ENCODE data around the gene PODN.

The PODN gene

DNA sequence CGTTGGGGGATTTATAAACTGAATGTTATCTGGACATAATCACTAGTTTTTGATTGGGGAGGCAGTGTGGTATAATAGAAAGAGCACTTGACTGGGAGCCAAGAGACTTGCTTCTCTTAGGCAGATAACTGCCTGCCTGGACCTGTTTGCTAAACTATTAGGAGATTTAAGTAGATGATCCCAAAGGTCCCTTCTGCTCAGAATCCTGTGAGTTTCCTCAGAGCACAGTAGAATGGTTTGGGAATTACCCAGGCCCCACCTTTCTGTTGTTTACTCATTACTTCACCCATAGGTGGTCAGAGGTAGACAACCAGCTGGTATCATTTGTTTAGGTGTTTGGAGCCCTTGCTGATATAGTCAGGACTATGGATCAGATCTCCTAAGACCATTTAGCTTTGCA, 10.3 kb upstream of the PODN start:
- no peak for DNase-seq (ENCODE audit: low read depth)

GRCh38 chr1:53057127-53057526, 4.9 kb upstream of the PODN start:
- DNase-seq (ENCODE audit: low read depth), result no peak

DNA sequence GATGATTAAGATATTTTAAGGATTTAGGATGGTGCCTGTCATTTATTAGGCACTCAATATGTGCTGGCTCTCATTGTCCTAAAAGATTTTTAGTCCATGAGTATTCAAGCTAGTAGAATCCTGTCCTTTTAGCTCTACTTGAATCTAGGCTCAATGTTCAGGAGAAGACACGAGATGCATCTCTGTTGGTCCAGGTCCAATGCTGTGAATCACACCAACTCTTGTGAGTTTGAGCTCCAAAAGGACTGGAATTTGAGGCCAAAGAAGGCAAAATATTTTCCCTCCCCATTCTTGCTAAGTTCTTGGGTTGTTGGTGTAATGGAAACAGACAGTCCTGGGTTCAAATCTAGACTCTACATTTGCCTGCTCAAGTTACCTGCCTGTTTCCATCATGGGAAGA, 1.4 kb upstream of the PODN start:
- no peak for DNase-seq (ENCODE audit: low read depth)

DNA sequence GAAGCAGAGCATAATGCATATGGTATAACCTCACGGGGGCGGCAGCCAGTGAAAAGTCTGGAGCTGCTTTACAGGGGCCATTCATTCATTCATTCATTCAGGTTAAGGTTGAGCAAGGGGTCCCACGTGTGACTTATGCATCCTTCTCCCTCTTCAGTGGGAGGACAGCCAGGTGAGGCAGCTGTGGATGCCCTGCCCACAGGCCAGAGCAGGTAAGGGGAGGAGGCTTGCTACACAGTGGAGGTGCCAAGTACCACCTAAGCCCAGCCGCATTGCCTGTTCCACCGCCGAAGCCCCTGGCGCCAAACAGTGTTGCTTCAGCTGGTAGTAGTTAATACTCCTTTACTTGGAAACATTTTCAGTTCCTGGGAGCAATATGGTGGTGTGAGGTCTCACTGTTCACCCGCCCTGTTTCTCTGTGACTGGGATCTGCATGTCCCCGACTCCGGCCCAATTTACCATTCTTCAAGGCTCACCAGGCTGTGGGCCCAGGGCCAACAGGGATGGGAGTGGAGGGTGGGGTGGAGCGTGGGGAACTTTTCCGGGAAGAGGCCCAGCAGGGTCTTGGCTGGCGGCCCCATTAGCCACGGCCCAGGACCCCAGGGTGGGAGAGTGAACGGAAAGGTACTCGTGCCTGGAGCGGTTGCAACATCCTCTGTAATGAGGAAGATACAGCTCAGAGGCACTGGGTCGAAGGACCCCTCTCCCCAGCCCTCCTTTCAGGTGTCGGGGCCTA, 722 bp upstream of the PODN start:
- DNase-seq (ENCODE audit: low read depth), result no peak

- no peak for DNase-seq (ENCODE audit: low read depth)
These were observed 937 bp downstream of the PODN start for GRCh38 chr1:53062708-53063591.

- no peak for DNase-seq (ENCODE audit: low read depth)
These were observed 1.9 kb downstream of the PODN start for GRCh38 chr1:53063744-53064515.

DNA sequence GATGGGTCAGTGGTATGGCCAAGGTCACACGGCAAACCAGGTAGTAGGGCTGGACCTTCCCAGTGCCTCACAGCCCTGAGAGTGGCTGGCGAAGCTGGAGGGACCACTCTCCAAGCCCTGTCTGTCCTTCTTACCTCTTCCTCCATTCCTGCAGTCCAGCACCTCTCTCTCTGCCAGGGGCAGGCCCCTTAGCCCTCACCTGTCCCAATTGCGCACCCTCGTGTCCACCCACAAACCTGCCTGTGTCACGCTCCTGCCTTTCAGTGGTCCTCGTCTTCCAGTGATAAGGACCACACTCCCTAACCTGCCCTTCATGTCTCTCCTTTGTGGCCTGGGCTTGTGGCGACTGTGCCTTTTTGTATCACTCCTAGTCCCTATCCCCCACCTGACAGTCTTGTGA, 3.4 kb downstream of the PODN start:
- no peak for DNase-seq (ENCODE audit: low read depth)

DNA sequence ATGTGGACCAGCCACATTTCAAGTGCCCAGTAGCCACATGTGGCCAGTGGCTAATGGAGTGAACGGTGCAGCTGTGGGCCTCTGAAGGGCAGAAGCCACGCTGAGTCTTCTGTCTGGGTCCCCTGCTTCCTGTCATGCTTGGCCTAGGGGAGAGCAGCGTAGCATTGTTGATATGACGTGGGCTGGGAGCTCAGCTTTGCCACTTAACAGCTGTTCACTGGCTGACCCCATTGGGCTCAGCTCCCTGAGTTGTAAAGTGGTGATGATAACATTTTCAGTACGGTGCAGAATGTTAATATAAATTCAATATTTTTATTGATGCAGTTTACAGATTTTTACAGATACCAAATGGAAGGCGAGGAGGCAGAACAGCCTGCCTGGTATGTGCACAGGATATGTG, 4.5 kb downstream of the PODN start:
- DNase-seq (ENCODE audit: low read depth), result no peak

- no peak for DNase-seq (ENCODE audit: low read depth)
These were observed 5.1 kb downstream of the PODN start for GRCh38 chr1:53066891-53067738.

GRCh38 chr1:53067886-53068285, 5.9 kb downstream of the PODN start:
- DNase-seq (ENCODE audit: low read depth), result no peak

DNA sequence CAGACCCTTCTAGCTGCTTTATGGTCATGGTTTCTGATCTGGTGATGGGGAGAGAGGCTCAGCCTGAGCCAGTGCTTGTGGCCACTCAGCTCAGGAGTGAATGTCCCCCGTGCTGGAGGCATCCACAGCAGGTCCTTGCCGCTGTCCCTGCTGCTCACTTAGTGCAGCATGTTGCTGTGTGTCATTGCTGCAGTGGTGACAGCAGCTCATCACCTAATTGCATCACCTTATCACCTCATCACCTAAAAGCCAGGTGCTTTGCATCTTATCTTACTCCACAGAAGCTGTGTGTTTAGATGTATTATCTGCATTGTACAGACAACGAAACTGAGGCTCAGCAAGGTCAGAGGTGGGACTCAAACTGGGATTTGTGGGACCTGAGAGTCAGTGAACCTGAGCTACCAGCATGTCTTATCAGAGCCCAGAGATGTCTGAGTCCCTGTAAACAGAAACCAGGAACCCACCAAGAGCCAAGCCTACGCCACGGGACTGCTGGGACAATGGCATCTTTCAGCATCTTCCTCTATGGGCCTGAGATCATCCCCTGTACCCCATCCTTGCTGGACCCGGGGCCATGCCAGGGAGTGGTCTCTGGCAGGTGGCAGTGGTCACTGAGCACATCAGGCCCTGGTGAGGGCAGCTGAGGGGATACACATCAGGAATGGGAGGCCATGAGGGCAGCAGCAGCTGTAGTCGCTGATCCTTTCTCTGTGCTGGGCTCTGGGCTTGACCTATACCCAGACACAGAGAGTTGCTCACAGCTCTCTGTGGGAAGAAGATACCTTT, 6.5 kb downstream of the PODN start:
- DNase-seq (ENCODE audit: low read depth), result no peak

DNA sequence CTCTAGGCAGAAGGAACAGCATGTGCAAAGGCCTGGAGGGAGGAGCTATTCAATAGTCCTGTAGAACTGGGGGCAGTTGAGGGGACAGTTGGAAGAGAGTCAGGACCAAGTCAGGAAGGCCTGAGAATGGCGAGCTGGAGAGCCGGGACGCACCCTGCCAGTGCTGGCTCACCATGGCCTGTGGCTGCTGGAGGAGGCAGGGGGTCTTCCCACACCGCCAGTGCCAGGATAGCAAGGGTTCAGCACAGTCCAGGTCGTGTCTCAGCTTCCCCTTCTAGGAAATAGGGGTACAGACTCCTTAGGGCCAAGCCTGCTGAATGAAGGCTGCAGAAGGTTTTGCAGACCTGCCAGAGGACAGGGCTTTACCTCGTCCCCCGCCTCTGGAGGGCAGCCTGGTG, 7.3 kb downstream of the PODN start:
- no peak for DNase-seq (ENCODE audit: low read depth)

DNA sequence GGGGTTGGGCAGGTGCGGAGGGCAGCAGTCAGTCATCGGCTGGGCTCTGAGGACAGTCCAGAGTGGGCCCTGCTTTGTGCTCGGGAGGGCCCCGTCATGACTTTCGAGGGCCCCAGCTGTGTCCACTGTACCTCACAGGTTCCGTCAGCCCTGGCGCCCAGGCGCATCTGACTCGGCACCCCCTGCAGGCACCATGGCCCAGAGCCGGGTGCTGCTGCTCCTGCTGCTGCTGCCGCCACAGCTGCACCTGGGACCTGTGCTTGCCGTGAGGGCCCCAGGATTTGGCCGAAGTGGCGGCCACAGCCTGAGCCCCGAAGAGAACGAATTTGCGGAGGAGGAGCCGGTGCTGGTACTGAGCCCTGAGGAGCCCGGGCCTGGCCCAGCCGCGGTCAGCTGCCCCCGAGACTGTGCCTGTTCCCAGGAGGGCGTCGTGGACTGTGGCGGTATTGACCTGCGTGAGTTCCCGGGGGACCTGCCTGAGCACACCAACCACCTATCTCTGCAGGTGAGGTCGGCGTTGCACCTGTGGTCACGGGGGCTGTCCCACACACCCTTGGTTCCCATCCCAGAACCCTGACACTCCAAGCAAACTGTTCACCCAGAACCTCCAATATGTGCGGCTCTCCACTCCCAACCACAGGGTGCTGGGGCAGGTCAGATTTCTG, 7.8 kb downstream of the PODN start:
- DNase-seq (ENCODE audit: low read depth), result no peak

DNA sequence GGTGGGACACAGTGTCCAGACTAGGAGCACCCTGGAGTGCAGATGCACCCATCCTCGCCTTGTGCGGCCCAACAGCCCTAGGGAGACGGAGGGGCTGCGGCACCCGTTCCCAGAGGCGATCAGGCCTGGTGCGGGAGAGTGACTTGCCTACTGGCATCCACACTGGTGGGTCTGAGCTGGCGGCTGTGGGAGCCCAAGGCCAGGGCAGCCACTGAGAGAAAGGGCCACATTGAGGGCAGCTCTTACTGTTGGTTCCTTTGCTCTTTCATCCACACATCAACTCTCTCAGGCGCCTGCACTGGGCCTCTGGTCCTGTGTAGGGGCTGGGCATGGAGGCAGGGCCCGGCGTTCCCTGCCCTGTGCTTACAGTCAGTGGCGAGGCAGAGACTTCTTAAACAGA, 8.6 kb downstream of the PODN start:
- no peak for DNase-seq (ENCODE audit: low read depth)

DNA sequence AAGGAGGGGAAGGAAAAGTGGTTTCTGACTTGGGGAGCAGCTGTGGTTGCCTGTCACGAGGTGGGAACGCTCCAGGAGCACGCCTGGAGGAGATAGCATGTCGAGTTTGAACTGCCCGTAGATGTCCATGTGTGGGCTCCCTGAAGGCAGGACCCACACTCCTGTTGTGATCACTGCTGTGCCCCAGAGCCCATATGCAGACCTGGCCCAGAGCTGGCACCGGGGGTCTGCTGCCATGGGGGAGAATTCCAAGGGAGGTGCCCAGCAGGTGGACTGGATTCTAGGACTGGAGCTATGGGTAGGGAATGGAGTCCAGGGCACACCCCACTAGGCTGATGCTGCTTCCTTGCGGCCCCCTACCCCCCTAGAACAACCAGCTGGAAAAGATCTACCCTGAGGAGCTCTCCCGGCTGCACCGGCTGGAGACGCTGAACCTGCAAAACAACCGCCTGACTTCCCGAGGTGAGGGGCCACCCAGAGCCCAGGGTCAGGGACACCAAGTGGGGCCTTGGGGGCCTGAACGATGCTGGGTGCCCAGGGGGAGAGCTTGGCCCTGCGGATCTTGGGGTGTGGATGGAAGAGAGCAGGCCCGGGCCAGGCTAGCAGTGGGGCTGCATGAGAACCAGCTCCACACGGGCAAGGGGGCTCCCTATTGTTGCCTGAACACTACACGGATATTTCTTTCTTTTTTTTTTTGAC, 9.3 kb downstream of the PODN start:
- DNase-seq (ENCODE audit: low read depth), result no peak

DNA sequence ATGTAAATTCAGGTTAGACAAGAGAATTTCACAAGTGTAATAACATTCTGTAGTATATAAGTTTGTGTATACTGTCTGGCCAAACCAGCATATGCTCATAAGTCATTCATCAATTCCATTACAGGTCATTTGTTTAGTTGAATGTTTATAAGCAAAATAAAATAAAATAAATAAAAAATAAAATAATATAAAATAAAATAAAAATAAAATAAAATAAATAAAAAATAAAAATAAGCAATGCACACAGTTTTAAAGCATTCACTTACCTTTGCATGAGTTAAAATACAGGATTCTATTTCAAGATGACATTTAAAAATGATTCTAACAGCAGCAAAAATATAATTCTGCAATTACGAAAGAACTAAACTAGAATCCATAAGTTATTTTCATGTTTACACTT, 9.9 kb downstream of the PODN start:
- DNase-seq (ENCODE audit: low read depth), result no peak

DNA sequence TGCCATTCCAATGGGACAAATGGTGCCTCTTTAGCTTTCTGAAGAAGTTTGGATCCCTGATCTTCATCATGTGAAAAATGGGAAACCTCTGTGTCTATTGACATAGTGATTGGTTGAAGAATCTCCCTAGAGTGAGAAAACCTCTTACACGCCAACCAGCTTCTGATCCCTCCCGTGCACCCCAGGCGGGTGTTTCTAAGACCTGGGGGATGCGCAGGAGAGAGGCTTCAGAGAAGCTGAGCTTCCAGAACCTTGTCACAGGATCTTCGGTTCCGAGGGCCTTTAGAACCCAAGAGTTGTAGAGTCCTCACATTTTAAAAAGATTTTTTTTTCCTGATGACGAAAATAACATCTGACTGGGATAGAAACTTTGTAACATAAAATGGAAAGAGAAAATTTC, 11.3 kb downstream of the PODN start:
- DNase-seq (ENCODE audit: low read depth), result no peak

GRCh38 chr1:53073868-53074311, 11.9 kb downstream of the PODN start:
- no peak for DNase-seq (ENCODE audit: low read depth)

DNA sequence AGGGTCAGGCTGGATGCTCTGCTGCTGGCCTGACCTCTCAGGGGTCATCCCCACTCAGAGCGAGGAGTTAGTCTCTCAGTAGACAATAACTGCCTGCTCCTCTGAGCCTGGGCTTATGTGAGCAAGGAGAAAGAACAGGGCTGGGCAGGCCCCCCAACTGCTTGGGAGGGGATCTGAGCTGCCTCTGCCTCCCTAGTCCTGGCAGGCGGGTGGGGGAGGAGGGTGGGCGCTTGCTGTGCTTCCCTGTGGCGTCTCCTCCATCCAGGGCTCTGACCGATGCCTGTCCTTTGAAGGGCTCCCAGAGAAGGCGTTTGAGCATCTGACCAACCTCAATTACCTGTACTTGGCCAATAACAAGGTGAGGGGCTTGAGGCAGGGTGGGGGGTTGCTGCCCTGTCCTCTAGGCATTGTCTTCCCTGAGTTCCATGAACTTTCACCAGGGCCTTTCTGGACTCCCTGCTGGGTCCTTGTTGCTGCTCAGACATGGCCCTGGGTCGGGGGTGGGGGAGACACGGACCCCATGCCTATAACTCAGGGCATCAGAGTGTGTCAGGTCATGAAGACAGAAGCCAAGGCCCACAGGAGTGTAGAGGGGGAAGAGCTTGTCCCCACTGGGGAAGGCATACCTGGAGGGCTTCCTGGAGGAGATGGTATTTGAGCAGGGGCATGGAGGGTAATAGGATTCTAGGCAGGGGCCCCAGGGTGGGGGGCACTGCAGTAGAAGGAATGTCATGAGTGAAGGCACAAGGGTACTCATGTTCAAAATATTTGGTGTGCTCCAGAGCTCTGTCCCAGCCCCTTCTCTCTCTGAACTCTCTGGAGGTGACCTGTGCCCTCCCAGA, 12.5 kb downstream of the PODN start:
- no peak for DNase-seq (ENCODE audit: low read depth)
